A549 (cell line): Measurements from ENCODE around the gene ANKRD1.
A peak's percentile ranks its signal among the peaks of the same experiment; 100 is the strongest.

Experiments
- POLR2AphosphoS2 ChIP-seq: conservative IDR thresholded peaks from 2 replicates; pipeline ENCODE4 v1.6.1; 2012; ENCODE audit warnings: low read length, improper control_type of control experiment, inconsistent platforms
- TF ChIP-seq, protein P1 (sequence below): IDR thresholded peaks from 2 replicates; pipeline ENCODE4 v1.6.1; 2012
- TF ChIP-seq, protein P2 (sequence below): fragments of >200 bp; sonication (Bioruptor Twin); formaldehyde crosslinking; IDR thresholded peaks from 3 replicates; pipeline ENCODE4 v1.5.1; 2016
- TF ChIP-seq, protein P3 (sequence below): fragments of 250-450 bp; sonication (Bioruptor Pico); IDR thresholded peaks from 2 replicates; pipeline ENCODE4 v1.5.0; 2021; ENCODE audit warnings: mild to moderate bottlenecking, moderate library complexity, borderline replicate concordance

DNA sequence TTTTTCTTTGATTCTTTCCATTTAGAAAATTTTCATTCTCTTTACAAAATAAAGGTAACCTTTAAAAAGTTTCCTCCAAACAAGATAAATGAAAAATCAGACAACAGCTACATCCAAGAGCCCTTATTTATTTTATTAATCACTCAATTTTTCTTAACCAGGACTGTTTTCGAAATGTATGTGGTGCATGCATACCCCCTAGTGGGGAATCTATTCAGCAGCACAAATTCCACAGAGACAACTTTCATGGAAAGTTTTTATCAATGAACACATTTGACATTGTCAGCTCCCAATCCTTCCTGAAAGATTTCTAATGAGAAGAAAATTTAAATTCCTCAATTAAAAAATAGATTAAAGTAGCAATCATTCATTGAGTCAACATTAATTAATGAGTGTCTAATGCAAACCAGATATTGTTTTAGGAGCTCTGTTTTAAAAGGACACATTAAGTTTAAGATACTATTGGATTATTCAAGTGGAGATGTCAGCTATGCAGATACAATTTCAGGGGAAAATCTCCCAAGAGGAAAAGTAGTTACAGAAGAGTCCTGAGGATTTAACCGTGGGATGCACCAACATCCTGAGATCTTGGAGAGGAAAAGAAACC is 57.9 kb downstream of the ANKRD1 start:
- TF ChIP-seq, protein P1, sequence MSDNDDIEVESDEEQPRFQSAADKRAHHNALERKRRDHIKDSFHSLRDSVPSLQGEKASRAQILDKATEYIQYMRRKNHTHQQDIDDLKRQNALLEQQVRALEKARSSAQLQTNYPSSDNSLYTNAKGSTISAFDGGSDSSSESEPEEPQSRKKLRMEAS: no peak
- TF ChIP-seq, protein P2, sequence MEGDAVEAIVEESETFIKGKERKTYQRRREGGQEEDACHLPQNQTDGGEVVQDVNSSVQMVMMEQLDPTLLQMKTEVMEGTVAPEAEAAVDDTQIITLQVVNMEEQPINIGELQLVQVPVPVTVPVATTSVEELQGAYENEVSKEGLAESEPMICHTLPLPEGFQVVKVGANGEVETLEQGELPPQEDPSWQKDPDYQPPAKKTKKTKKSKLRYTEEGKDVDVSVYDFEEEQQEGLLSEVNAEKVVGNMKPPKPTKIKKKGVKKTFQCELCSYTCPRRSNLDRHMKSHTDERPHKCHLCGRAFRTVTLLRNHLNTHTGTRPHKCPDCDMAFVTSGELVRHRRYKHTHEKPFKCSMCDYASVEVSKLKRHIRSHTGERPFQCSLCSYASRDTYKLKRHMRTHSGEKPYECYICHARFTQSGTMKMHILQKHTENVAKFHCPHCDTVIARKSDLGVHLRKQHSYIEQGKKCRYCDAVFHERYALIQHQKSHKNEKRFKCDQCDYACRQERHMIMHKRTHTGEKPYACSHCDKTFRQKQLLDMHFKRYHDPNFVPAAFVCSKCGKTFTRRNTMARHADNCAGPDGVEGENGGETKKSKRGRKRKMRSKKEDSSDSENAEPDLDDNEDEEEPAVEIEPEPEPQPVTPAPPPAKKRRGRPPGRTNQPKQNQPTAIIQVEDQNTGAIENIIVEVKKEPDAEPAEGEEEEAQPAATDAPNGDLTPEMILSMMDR: peak; percentile 90
- no peak for TF ChIP-seq POLR2AphosphoS2
- TF ChIP-seq, protein P3, sequence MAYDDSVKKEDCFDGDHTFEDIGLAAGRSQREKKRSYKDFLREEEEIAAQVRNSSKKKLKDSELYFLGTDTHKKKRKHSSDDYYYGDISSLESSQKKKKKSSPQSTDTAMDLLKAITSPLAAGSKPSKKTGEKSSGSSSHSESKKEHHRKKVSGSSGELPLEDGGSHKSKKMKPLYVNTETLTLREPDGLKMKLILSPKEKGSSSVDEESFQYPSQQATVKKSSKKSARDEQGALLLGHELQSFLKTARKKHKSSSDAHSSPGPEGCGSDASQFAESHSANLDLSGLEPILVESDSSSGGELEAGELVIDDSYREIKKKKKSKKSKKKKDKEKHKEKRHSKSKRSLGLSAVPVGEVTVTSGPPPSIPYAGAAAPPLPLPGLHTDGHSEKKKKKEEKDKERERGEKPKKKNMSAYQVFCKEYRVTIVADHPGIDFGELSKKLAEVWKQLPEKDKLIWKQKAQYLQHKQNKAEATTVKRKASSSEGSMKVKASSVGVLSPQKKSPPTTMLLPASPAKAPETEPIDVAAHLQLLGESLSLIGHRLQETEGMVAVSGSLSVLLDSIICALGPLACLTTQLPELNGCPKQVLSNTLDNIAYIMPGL (CRISPR knock-in tag): no peak
